ENCODE measurements around the gene LTA4H. TPM values are rescaled to one million over a fixed set of nuclear protein-coding genes. Genes with fewer than 3 reads are reported as not detected.
"Not testable (repeated sequence)": the region's sequence is repeated elsewhere in the genome, so short reads cannot be mapped to it uniquely, and the experiment has no call there.

LTA4H gene
- total RNA-seq, 1 experiment from 2014 or later: 66.0 TPM

GRCh38 chr12:96068636-96069035, 33.2 kb upstream of the LTA4H start:
- no TSS peak for BruUV-seq (replicated peaks)
- DNase-seq (ENCODE audit: unreplicated experiment): no peak
- CTCF ChIA-PET: interaction anchor here (0.6 to 2.0 kb wide), 3 partner anchors 48 to 147 kb away, joined by 3 to 9 read pairs (median 4); no protein-coding TSS in a partner anchor
- intact Hi-C loops (cut with micrococcal nuclease): no loop called here
- no peak overlapping the region for H3K27ac Mint-ChIP-seq (ENCODE audit: low read depth, unreplicated experiment)
- POLR2A ChIA-PET: interaction anchor here (0.9 kb wide), 1 partner anchor 150 kb away, joined by 5 read pairs; no protein-coding TSS in a partner anchor
- TF ChIP-seq CTCF (IDR thresholded peaks at IDR 0.05; ENCODE audit: unreplicated experiment): no peak
- H3K4me1 Mint-ChIP-seq (ENCODE audit: insufficient read depth, unreplicated experiment): peaks cover 10% of the 10 kb centered on the region
- H3K9me3 Mint-ChIP-seq (ENCODE audit: unreplicated experiment): no peaks in the 10 kb centered on the region
- H3K36me3 Mint-ChIP-seq (ENCODE audit: insufficient read depth, unreplicated experiment): no peaks in the 10 kb centered on the region
- no peak overlapping the region for H3K4me3 Mint-ChIP-seq (ENCODE audit: unreplicated experiment)
- H3K27me3 Mint-ChIP-seq (ENCODE audit: insufficient read depth, unreplicated experiment): no peaks in the 10 kb centered on the region

- ChIA-PET POLR2A (interaction anchor here (0.6 to 0.9 kb wide), 3 partner anchors 15 to 199 kb away, joined by 3 read pairs; no protein-coding TSS in a partner anchor), CTCF (interaction anchor here (0.7 to 4.7 kb wide), 5 partner anchors 143 to 449 kb away, joined by 5 to 54 read pairs (median 9); no protein-coding TSS in a partner anchor)
- no peak overlapping the region for H3K4me3 Mint-ChIP-seq (ENCODE audit: unreplicated experiment)
- no peaks in the 10 kb centered on the region for H3K36me3 Mint-ChIP-seq (ENCODE audit: insufficient read depth, unreplicated experiment)
- no peak for TF ChIP-seq CTCF (IDR thresholded peaks at IDR 0.05; ENCODE audit: unreplicated experiment)
- H3K4me1 Mint-ChIP-seq (ENCODE audit: insufficient read depth, unreplicated experiment): peaks cover 8% of the 10 kb centered on the region
- DNase-seq (ENCODE audit: unreplicated experiment): no peak
- no peaks in the 10 kb centered on the region for H3K27me3 Mint-ChIP-seq (ENCODE audit: insufficient read depth, unreplicated experiment)
- no TSS peak for BruUV-seq (replicated peaks)
- H3K27ac Mint-ChIP-seq (ENCODE audit: low read depth, unreplicated experiment): no peak overlapping the region
- intact Hi-C loops (cut with micrococcal nuclease): no loop called here
- no peaks in the 10 kb centered on the region for H3K9me3 Mint-ChIP-seq (ENCODE audit: unreplicated experiment)
These were observed 32.7 kb upstream of the LTA4H start for GRCh38 chr12:96068111-96068510.

- H3K9me3 Mint-ChIP-seq (ENCODE audit: unreplicated experiment); DNase-seq (ENCODE audit: unreplicated experiment); H3K36me3 Mint-ChIP-seq (ENCODE audit: insufficient read depth, unreplicated experiment); H3K27me3 Mint-ChIP-seq (ENCODE audit: insufficient read depth, unreplicated experiment); BruUV-seq (replicated peaks); H3K4me3 Mint-ChIP-seq (ENCODE audit: unreplicated experiment); intact Hi-C loops (cut with micrococcal nuclease): not testable (repeated sequence)
- POLR2A ChIA-PET: interaction anchor here (0.9 to 1.0 kb wide), 2 partner anchors 9 to 134 kb away, joined by 3 to 4 read pairs; no protein-coding TSS in a partner anchor
- CTCF ChIA-PET: interaction anchor here (0.5 to 4.7 kb wide), 9 partner anchors 21 to 451 kb away, joined by 3 to 54 read pairs (median 6); no protein-coding TSS in a partner anchor
- peaks cover 10% of the 10 kb centered on the region for H3K4me1 Mint-ChIP-seq (ENCODE audit: insufficient read depth, unreplicated experiment)
- peak overlapping the region; percentile 17 for H3K27ac Mint-ChIP-seq (ENCODE audit: low read depth, unreplicated experiment)
These were observed 30.4 kb upstream of the LTA4H start for GRCh38 chr12:96065776-96066175.

GRCh38 chr12:96064966-96065365, 29.6 kb upstream of the LTA4H start:
- intact Hi-C loops (cut with micrococcal nuclease): loop anchor here (5.0 kb wide), 1 partner anchor 132 kb away; no protein-coding TSS in a partner anchor
- ChIA-PET POLR2A (no interaction called here), CTCF (interaction anchor here (0.7 to 4.7 kb wide), 7 partner anchors 26 to 452 kb away, joined by 3 to 54 read pairs (median 5); no protein-coding TSS in a partner anchor)
- Mint-ChIP-seq H3K36me3 (ENCODE audit: insufficient read depth, unreplicated experiment) (no peaks in the 10 kb centered on the region), H3K9me3 (ENCODE audit: unreplicated experiment) (no peaks in the 10 kb centered on the region), H3K4me1 (ENCODE audit: insufficient read depth, unreplicated experiment) (peaks cover 5% of the 10 kb centered on the region), H3K27ac (ENCODE audit: low read depth, unreplicated experiment) (no peak overlapping the region), H3K4me3 (ENCODE audit: unreplicated experiment) (no peak overlapping the region), H3K27me3 (ENCODE audit: insufficient read depth, unreplicated experiment) (no peaks in the 10 kb centered on the region)
- no peak for TF ChIP-seq CTCF (IDR thresholded peaks at IDR 0.05; ENCODE audit: unreplicated experiment)
- DNase-seq (ENCODE audit: unreplicated experiment): no peak
- BruUV-seq (replicated peaks): no TSS peak
